CD4-positive, alpha-beta memory T cell (primary cell): ENCODE data around the gene CDH15. TPM values are rescaled to one million over a fixed set of nuclear protein-coding genes. Genes with fewer than 3 reads are reported as not detected.

Experiments used
- CTCF ChIA-PET: fragments of 350-600 bp; sonication (Branson Sonifier 250); formaldehyde crosslinking; loops from one replicate; lab custom pipeline; 2021; ENCODE audit warnings: inconsistent platforms; ENCODE audit not compliant: partially characterized antibody; lab: Charles Lee
- POLR2A ChIA-PET: fragments of 350-600 bp; sonication (Branson Sonifier 250); formaldehyde crosslinking; loops from one replicate; lab custom pipeline; 2021; ENCODE audit not compliant: partially characterized antibody; lab: Charles Lee
- DNase-seq, 5 donors: peaks; one replicate each; pipeline versions ENCODE4 v3.0.0 to v3.0.0-alpha.2; 2020 to 2022; ENCODE audit warnings: mixed read lengths in 1 of 5
- H3K27ac ChIP-seq: one replicate; pipeline ENCODE4 v1.7.0; 2013; ENCODE audit warnings: low read depth, low read length
- H3K27me3 ChIP-seq: 2 replicates; pipeline ENCODE4 v1.7.0; 2013; ENCODE audit warnings: mild to moderate bottlenecking, low read length, moderate library complexity; ENCODE audit not compliant: insufficient read depth
- H3K36me3 ChIP-seq: 2 replicates; pipeline ENCODE4 v1.7.0; 2013; ENCODE audit warnings: mild to moderate bottlenecking, low read length, moderate library complexity; ENCODE audit not compliant: insufficient read depth
- H3K4me1 ChIP-seq: 2 replicates; pipeline ENCODE4 v1.7.0; 2013; ENCODE audit warnings: mild to moderate bottlenecking, low read length, moderate library complexity; ENCODE audit not compliant: insufficient read depth
- H3K4me3 ChIP-seq, 2 donors: one replicate each; pipeline ENCODE4 v1.7.0; 2013; ENCODE audit warnings: low read length in 2 of 2, mild to moderate bottlenecking in 1 of 2
- H3K9me3 ChIP-seq, 2 donors: one replicate each; pipeline ENCODE4 v1.7.0; 2013; ENCODE audit warnings: low read length in 2 of 2, control low read depth in 1 of 2; ENCODE audit not compliant: control insufficient read depth in 1 of 2
- H3K27ac Mint-ChIP-seq, 7 donors: one replicate each; pipeline ENCODE4 v1.8.0; 2020 to 2021; ENCODE audit warnings: mixed read lengths in 7 of 7, mild to moderate bottlenecking in 6 of 7, inconsistent platforms in 3 of 7, moderate library complexity in 3 of 7
- H3K27me3 Mint-ChIP-seq, 2 donors: one replicate each; pipeline ENCODE4 v1.8.0; 2020 to 2021; ENCODE audit warnings: mixed read lengths in 2 of 2
- H3K36me3 Mint-ChIP-seq, 2 donors: one replicate each; pipeline ENCODE4 v1.8.0; 2020 to 2021; ENCODE audit warnings: mixed read lengths in 2 of 2, inconsistent platforms in 1 of 2, mild to moderate bottlenecking in 1 of 2
- H3K4me1 Mint-ChIP-seq, 4 donors: one replicate each; pipeline ENCODE4 v1.8.0; 2020 to 2021; ENCODE audit warnings: mixed read lengths in 4 of 4, mild to moderate bottlenecking in 1 of 4
- H3K4me3 Mint-ChIP-seq, 8 donors: one replicate each; pipeline ENCODE4 v1.8.0; 2020 to 2021; ENCODE audit warnings: mixed read lengths in 8 of 8, mild to moderate bottlenecking in 7 of 8, moderate library complexity in 6 of 8, inconsistent platforms in 3 of 8
- H3K9me3 Mint-ChIP-seq, 8 donors: one replicate each; pipeline ENCODE4 v1.8.0; 2020 to 2021; ENCODE audit warnings: mixed read lengths in 8 of 8, mild to moderate bottlenecking in 5 of 8, inconsistent platforms in 3 of 8, moderate library complexity in 1 of 8
- intact Hi-C: fragments of 100-400 bp; cut with micrococcal nuclease; formaldehyde crosslinking; loops from one replicate; pipeline ENCODE4 v1.15.1; 2023
- polyA plus RNA-seq, 2 donors: library from polyadenylated mRNA; unstranded; fragments of 300-500 nt; fragmentation: Illumina TruSeq; gene quantifications; one replicate each; pipeline ENCODE4 v1.2.3, GENCODE V29; 2021
- total RNA-seq, 2 experiments: library from RNA; stranded (reverse); gene quantifications; one replicate each; pipeline ENCODE4 v1.2.3, GENCODE V29; 2021

The CDH15 gene
- total and polyA plus RNA-seq, 4 experiments from 2014 or later = not detected

DNA sequence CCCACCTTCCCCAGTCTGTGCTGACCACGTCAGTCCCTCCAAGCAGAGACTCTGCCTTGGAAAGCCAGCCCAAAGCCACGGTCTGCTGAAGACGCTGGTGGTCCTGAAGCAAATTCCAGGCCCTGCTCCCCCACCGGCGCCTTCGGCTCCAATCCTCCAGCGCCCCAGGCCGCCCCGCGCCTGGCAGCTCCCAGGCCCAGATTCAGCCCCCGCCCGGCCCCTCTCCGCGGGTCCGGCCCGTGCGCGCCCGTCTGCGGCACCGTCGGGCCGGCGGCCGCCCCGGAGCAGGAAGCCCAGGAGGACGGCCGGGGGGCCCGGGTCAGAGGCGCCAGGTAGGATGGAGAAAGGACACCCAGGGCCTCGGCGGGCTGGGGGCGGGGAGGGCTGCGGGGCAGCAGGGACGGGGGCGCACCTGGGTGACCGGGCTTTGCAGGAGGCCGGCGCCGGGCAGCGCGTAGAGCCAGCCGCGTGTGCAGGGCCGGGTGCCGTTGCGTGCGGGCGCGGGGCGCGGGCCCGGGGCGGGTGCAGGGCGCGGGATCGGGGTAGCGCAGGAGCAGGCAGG is 29.4 kb downstream of the CDH15 start:
- H3K27me3 Mint-ChIP-seq = peaks cover 25% of the 10 kb centered on the region in 2 donors
- Histone ChIP-seq H3K4me3 (no peak overlapping the region), H3K27me3 (peaks cover 13% of the 10 kb centered on the region), H3K36me3 (no peaks in the 10 kb centered on the region), H3K9me3 (no peaks in the 10 kb centered on the region), H3K27ac (no peak overlapping the region), H3K4me1 (peaks cover 10% of the 10 kb centered on the region)
- peak overlapping the region in 1 of 7 donors; percentile 52 for H3K27ac Mint-ChIP-seq
- peak overlapping the region in 5 of 8 donors; percentile 12 to 61 (median 41) for H3K4me3 Mint-ChIP-seq
- H3K4me1 Mint-ChIP-seq = peaks cover 0 to 21% (median 12%) of the 10 kb centered on the region in 4 donors
- H3K36me3 Mint-ChIP-seq = peaks cover 0 to 6% of the 10 kb centered on the region in 2 donors
- intact Hi-C loops = loop anchor here (1.0 kb wide), 2 partner anchors 9 to 30 kb away; partner anchors contain the start of gene CDH15
- POLR2A ChIA-PET = no interaction called here
- DNase-seq = no peak
- H3K9me3 Mint-ChIP-seq = peaks cover 0 to 10% (median 3%) of the 10 kb centered on the region in 8 donors
- CTCF ChIA-PET = no interaction called here

DNA sequence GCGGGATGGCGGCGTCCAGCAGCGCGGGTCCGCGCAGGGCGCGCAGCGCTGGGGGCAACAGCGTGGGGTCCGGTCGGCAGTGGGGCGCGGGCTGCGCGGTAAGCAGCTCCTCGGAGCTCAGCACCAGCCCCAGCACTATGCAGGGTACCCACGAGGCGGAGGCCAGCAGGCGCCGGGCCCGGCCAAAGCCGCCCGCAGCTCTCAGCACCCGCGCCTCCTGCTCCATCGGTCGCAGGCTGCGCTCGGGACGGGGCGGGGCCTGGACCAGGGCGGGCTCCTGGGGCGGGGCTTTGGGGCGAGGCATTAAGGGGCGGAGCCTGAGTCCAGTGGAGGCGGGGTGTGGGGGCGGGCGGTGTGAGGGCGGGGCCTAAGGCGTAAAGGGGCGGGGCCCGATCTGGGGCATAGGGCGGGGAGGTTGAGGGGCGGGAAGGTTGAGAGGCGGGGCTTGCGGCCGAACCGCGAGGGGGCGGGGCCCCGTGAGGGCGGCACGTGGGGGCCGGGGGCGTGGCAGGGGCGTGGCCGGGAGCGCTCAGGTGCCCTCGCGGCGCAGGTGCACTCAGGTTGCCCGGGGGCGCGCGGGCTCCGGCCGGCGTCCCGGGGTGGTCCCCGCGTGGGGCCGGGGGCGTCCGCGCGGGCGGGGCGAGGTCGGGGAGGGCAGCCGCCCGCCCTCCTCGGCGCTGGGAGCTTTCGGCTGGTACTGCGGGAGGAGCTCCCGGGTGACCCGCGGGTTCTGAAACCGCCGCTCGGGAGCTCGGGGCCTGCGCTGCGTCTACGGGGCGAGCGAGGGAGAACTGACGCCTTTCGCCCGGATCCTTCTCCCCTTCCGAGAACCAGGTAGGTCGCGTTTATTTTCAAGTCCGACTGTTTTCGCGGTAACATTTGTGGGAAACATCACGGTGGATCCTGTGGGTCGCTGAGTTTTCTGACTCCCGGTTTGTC is 30.2 kb downstream of the CDH15 start:
- peak; percentile 60 to 75 (median 71) for DNase-seq
- Mint-ChIP-seq H3K9me3 (peaks cover 0 to 10% (median 3%) of the 10 kb centered on the region in 8 donors), H3K27ac (peak overlapping the region in 1 of 7 donors; percentile 70), H3K36me3 (peaks cover 0 to 6% of the 10 kb centered on the region in 2 donors), H3K4me3 (peak overlapping the region in 7 of 8 donors; percentile 20 to 73 (median 64)), H3K4me1 (peaks cover 0 to 21% (median 12%) of the 10 kb centered on the region in 4 donors), H3K27me3 (peaks cover 27 to 29% of the 10 kb centered on the region in 2 donors)
- ChIA-PET POLR2A (no interaction called here), CTCF (no interaction called here)
- no peak overlapping the region for H3K27ac ChIP-seq
- peaks cover 13% of the 10 kb centered on the region for H3K27me3 ChIP-seq
- H3K4me3 ChIP-seq = no peak overlapping the region
- no peaks in the 10 kb centered on the region for H3K9me3 ChIP-seq
- intact Hi-C loops = loop anchor here (1.0 kb wide), 2 partner anchors 9 to 30 kb away; partner anchors contain the start of gene CDH15
- peaks cover 10% of the 10 kb centered on the region for H3K4me1 ChIP-seq
- H3K36me3 ChIP-seq = no peaks in the 10 kb centered on the region

DNA sequence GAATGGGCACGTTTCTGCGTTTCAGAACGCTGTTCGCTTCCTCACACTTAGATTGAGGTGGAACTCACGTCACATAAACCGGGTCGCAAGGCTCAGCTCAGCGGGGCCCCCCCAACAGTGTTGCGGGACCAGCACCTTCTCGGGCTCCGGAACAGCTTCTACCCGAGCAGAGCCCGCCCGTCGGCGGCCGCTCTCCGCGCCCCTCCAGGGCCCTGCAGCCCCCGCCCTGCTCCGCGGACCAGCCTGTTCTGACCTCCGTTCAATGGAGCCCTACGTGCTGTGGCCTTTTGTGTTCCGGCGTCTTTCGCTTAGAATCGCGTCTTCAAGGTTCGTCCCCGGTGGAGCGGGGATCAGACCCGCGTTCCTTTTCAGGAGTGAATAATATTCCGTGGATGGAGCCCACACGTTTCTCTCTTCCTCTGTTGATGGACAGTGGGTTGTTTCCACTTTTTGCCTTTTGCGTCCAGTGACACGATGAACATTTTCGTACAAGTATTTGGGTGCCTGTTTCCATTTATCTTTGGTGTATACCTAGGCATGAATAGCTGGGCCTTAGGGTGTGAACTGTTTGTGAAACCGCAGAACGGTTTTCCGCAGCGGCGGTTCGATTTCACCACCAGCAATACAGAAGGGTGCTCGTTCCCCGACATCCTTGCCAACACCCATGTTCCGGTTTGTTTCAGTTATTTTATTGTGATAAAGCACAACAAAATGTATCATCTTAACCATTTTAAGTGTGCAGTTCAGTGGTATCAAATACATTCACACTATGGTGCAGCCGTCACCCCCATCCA is 31.1 kb downstream of the CDH15 start:
- Histone ChIP-seq H3K36me3 (no peaks in the 10 kb centered on the region), H3K4me3 (no peak overlapping the region), H3K9me3 (no peaks in the 10 kb centered on the region), H3K4me1 (peaks cover 10% of the 10 kb centered on the region), H3K27me3 (peaks cover 13% of the 10 kb centered on the region), H3K27ac (no peak overlapping the region)
- H3K4me3 Mint-ChIP-seq = peak overlapping the region; percentile 36 to 75 (median 64)
- CTCF ChIA-PET = no interaction called here
- H3K27ac Mint-ChIP-seq = peak overlapping the region in 3 of 7 donors; percentile 30 to 86 (median 70)
- peaks cover 0 to 10% (median 3%) of the 10 kb centered on the region in 8 donors for H3K9me3 Mint-ChIP-seq
- POLR2A ChIA-PET = no interaction called here
- peaks cover 29 to 30% of the 10 kb centered on the region in 2 donors for H3K27me3 Mint-ChIP-seq
- H3K36me3 Mint-ChIP-seq = peaks cover 0 to 6% of the 10 kb centered on the region in 2 donors
- peaks cover 0 to 21% (median 12%) of the 10 kb centered on the region in 4 donors for H3K4me1 Mint-ChIP-seq
- DNase-seq = no peak
- intact Hi-C loops = no loop called here

DNA sequence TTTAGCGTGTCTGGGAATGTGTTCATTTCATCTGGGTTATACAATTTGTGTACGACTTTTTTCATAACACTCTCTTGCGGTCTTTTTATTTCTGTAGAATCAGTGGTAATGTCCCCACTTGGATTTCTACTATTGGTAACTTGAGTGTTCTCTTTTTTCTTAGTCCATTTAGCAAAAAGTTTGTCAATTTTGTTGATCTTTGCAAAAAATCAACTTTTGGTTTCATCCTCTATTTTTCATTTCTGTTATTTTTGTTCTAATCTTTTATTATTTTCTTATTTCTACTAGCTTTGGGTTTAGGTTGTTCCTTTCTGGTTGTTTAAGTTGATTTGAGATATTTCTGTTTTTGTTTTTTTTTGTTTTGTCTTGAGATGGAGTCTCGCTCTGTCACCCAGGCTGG is 36.4 kb downstream of the CDH15 start:
- Histone ChIP-seq H3K4me1 (no peaks in the 10 kb centered on the region), H3K9me3 (no peaks in the 10 kb centered on the region), H3K27ac (no peak overlapping the region), H3K27me3 (peaks cover 12% of the 10 kb centered on the region), H3K36me3 (no peaks in the 10 kb centered on the region), H3K4me3 (no peak overlapping the region)
- H3K4me3 Mint-ChIP-seq = no peak overlapping the region
- DNase-seq = no peak
- H3K36me3 Mint-ChIP-seq = peaks cover 0 to 3% of the 10 kb centered on the region in 2 donors
- H3K9me3 Mint-ChIP-seq = peaks cover 0 to 6% (median 1%) of the 10 kb centered on the region in 8 donors
- H3K4me1 Mint-ChIP-seq = peaks cover 0 to 4% (median 2%) of the 10 kb centered on the region in 4 donors
- H3K27me3 Mint-ChIP-seq = peaks cover 22 to 30% of the 10 kb centered on the region in 2 donors
- ChIA-PET POLR2A (no interaction called here), CTCF (no interaction called here)
- intact Hi-C loops = no loop called here
- H3K27ac Mint-ChIP-seq = no peak overlapping the region

DNA sequence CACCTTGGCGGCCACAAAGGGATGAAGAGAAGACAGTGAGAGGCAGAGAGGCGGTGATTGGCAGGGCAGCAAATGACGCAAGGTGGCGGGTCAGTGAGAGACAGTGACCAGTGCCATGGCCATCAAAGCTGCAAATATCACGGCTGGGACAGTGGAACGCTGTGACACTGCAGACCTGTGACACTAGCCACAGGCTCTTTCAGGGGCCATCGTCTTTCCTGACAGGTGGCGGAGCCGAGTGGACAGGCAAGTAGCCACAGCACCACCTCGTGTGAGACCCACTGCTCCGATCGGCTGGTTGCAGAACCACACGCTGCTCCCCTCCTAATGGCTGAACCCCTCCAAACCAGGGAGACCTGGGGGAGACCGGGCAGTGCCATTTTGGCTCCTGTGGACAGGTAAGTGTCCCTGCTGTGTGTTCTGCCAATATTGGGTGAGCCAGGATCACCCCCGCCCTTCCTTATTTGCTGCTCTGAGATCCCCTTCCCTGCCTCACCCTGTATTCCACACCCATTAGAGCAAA is 38.0 kb downstream of the CDH15 start:
- Mint-ChIP-seq H3K27ac (no peak overlapping the region), H3K36me3 (no peaks in the 10 kb centered on the region), H3K27me3 (peaks cover 10 to 17% of the 10 kb centered on the region in 2 donors), H3K9me3 (no peaks in the 10 kb centered on the region), H3K4me1 (no peaks in the 10 kb centered on the region), H3K4me3 (no peak overlapping the region)
- H3K4me3 ChIP-seq = no peak overlapping the region
- H3K4me1 ChIP-seq = no peaks in the 10 kb centered on the region
- POLR2A ChIA-PET = no interaction called here
- intact Hi-C loops = no loop called here
- CTCF ChIA-PET = no interaction called here
- peaks cover 6% of the 10 kb centered on the region for H3K27me3 ChIP-seq
- no peaks in the 10 kb centered on the region for H3K9me3 ChIP-seq
- no peaks in the 10 kb centered on the region for H3K36me3 ChIP-seq
- no peak overlapping the region for H3K27ac ChIP-seq
- DNase-seq = no peak

DNA sequence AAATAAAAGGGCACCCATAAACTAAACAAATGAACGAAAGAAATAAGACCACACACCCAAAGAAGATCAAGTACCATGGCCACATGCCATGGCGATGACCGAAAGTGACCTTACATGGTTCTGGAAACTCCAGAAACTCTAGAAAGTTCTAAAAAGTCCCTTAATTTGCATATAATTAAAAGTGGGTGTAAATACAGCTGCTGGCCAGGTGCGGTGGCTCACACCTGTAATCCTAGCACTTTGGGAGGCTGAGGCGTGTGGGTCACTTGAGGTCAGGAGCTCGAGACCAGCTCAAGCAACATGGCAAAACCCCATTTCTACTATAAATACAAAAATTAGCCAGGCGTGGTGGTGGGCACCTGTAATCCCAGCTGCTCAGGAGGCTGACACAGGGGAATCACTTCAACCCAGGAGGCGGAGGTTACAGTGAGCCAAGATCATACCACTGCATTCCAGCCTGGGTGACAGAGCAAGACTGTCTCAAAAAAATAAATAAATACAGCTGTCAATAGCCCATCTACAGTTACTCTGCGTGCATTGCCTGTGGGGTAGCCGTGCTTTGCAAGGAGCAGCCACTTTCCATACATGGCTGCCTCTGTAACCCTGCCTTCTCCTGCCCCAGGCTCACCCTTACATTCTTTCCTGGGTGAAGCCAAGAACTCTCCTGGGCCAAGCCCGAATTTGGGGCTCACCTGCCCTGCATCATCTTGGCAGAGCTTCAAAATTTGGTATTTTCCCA is 38.8 kb downstream of the CDH15 start:
- Histone ChIP-seq H3K4me1 (no peaks in the 10 kb centered on the region), H3K4me3 (no peak overlapping the region), H3K36me3 (no peaks in the 10 kb centered on the region), H3K27me3 (peaks cover 6% of the 10 kb centered on the region), H3K27ac (no peak overlapping the region), H3K9me3 (no peaks in the 10 kb centered on the region)
- ChIA-PET CTCF (no interaction called here), POLR2A (no interaction called here)
- H3K9me3 Mint-ChIP-seq = no peaks in the 10 kb centered on the region
- intact Hi-C loops = no loop called here
- no peak overlapping the region for H3K27ac Mint-ChIP-seq
- DNase-seq = no peak
- H3K4me1 Mint-ChIP-seq = no peaks in the 10 kb centered on the region
- H3K4me3 Mint-ChIP-seq = no peak overlapping the region
- no peaks in the 10 kb centered on the region for H3K36me3 Mint-ChIP-seq
- H3K27me3 Mint-ChIP-seq = peaks cover 10 to 17% of the 10 kb centered on the region in 2 donors
